Fibroblast of skin of right quadriceps (primary cell): ENCODE measurements around the gene PNMA3.
"Not testable (repeated sequence)": the region's sequence is repeated elsewhere in the genome, so short reads cannot be mapped to it uniquely, and the experiment has no call there.

Source experiments
- DNase-seq: peaks from one replicate; pipeline ENCODE4 v3.0.0-alpha.2; 2013

Gene PNMA3

GRCh38 chrX:153055871-153056749 is at the start of gene PNMA3:
TSS of gene PNMA3 (plus strand) at chrX:153056470. CDS start at chrX:153057056, 586 bp downstream.
- no peak for DNase-seq

DNA sequence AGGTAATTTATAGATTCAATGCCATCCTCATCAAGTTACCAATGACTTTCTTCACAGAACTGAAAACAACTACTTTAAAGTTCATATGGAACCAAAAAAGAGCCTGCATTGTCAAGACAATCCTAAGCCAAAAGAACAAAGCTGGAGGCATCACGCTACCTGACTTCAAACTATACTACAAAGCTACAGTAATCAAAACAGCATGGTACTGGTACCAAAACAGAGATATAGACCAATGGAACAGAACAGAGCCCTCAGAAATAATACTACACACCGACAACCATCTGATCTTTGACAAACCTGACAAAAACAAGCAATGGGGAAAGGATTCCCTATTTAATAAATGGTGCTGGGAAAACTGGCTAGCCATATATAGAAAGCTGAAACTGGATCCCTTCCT is 39.1 kb upstream of the PNMA3 start:
- not testable (repeated sequence) for DNase-seq

GRCh38 chrX:153019166-153019565 is 37.1 kb upstream of the PNMA3 start:
- DNase-seq: no peak

- DNase-seq: not testable (repeated sequence)
Observed at GRCh38 chrX:153026501-153026900, 29.8 kb upstream of the PNMA3 start.

- not testable (repeated sequence) for DNase-seq
Observed at GRCh38 chrX:153028487-153028886, 27.8 kb upstream of the PNMA3 start.

GRCh38 chrX:153029162-153029561 is 27.1 kb upstream of the PNMA3 start:
- no peak for DNase-seq

GRCh38 chrX:153029875-153030274 is 26.4 kb upstream of the PNMA3 start:
- no peak for DNase-seq

DNA sequence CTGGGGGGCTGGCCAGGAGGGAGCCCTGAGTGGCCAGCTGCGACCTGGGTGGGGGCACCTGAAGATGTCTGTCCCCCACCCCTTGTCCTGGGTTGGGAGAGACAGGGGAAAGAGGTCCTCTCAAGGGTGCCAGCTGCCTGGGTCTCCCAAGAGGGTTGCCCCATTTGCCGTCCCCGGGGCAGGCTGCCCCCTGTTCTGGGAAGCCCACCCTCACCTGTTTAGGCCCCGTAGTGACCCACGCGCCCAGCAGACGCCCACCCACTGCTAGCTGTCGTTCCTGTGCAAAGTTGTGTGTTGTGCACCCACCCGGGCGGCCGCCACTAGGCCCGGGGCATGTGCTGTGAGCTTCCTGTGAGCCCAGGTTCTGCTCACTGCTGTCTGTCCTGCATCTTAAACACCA is 25.5 kb upstream of the PNMA3 start:
- no peak for DNase-seq

DNA sequence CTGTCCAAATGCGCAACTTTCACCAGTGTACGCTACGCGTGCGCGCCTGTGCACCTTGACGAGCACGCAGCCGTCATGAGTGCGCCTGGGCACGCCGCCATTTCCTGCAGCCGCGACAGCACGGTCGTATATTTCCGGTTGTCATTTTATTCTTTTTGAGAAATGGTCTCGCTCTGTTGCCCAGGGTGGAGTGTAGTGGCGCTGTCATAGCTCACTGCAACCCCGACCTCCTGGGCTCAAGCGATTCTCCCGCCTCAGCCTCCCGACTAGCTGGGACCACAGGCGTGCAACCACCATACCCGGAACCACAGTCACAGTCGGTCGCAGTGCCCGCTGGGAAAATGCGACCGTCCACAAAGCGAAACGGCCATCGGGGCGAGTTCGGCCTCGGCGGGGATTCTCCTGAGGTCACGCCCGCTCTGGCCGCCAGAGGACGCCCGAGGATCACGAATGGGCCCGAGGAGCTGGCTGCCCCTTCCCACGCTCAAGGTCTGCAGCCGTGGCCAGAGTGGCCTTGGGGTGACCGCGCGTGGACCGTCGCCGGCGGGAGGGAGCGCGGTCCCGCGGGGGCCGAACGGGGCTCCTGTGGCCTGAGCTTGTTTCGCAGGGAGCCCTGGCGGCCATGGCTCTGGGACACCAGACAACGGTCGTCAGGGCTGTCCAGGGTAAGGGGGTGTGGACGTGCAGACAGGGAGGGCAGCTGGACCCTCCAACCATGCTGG is 23.7 kb upstream of the PNMA3 start:
- DNase-seq: peak; percentile 49

GRCh38 chrX:153049093-153049492 is 7.2 kb upstream of the PNMA3 start:
- DNase-seq: no peak

GRCh38 chrX:153052534-153052933 is 3.7 kb upstream of the PNMA3 start:
- DNase-seq: no peak

- DNase-seq: no peak
Observed at GRCh38 chrX:153057281-153057680, 1.0 kb downstream of the PNMA3 start.

- DNase-seq: no peak
Observed at GRCh38 chrX:153059191-153060094, 3.2 kb downstream of the PNMA3 start.

GRCh38 chrX:153060095-153060445 is 3.8 kb downstream of the PNMA3 start:
- DNase-seq: no peak

DNA sequence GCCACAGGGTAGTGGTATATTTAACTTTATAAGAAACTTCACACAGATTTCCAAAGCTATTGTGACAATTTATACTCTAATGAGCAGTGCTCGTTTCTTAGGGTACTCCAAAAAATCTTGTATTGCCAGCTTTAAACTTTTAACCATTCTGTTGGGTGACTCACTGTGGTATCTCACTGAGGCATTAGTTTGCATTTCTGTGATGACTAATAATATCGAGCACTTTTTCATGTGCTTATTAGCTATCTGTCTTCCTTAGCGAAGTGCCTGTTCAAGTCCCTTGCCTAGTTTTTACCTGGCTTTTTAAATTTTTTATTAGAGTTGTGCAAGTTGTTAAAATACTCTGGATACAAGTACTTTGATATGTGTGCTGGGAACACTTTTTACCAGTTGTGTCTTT is 5.5 kb downstream of the PNMA3 start:
- DNase-seq: peak; percentile 49

DNA sequence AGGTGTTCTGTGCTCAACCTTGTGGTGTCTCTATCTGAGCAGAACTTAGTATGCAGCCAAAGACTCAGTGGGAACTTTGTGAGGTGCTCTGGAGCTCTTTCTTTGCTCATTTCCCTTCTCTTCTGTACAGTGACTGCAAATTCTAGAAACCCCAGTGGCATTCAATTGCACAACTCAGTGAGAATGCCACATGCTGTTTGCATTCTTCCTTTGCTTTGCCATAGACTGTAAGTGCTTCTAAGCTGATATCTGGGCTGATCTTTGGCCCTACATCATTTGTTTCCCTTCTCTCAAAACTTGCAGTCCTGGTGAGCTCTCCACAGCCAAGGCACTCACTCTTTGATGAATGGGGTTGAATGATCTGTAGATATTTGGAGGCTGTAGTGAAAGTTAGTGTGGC is 7.0 kb downstream of the PNMA3 start:
- peak; percentile 21 for DNase-seq

DNA sequence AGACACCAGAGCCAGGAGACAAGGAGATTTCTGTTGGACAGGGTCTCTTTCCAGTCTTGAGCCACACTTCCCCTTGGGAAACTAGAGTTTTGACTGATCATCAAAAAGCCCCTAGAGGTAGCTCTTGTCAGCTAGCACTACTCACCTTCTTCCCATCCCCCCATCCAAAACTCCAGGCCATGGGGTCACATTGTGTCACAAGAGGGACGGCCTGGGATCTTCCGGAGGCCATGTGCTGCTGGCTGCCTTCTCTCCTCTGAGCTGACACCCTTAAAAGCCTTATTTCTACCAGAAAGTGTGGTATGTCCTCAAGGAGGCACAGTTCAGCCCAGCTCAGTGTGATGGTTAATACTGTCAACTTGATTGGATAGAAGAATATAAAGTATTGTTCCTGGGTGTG is 7.8 kb downstream of the PNMA3 start:
- DNase-seq: no peak

DNA sequence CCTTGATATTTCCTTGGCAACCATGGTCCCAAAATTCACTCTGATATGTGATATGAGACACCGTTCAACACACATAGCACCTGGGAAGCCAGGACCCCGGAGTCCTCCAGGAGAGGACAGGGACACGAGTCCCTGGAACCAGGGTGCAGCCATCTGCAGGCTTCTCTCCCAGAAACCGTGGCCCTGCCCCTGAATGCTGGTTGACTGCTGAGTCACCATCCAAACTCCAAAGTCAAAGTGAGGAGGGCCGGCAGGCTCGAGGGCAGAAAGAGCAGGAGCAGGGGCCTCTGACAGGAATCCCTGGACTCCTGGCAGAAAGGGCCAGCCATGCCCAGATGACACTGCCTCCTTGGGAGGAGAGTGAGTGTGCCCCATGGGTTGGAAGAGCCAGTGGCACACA is 9.1 kb downstream of the PNMA3 start:
- DNase-seq: no peak

DNA sequence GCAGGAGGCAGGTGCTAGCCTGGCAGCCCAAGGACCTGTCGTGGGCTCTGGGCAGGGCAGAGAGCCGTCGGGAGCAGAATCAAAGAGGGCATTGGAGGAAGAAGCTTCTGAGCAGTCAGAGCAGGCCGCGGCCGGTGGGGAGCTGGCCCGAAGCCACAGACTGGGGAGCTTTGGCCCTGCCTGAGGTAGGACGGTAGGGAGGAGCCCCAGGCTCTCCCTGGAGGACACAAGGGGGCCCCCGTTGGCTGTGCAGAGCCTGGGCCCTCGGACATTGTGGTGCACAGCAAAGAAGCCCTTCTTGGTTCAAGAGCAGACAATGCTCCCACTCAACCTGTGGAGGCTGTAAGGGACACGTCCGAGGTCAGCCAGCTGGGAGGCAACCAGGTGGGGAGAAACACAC is 10.1 kb downstream of the PNMA3 start:
- DNase-seq: not testable (repeated sequence)

DNA sequence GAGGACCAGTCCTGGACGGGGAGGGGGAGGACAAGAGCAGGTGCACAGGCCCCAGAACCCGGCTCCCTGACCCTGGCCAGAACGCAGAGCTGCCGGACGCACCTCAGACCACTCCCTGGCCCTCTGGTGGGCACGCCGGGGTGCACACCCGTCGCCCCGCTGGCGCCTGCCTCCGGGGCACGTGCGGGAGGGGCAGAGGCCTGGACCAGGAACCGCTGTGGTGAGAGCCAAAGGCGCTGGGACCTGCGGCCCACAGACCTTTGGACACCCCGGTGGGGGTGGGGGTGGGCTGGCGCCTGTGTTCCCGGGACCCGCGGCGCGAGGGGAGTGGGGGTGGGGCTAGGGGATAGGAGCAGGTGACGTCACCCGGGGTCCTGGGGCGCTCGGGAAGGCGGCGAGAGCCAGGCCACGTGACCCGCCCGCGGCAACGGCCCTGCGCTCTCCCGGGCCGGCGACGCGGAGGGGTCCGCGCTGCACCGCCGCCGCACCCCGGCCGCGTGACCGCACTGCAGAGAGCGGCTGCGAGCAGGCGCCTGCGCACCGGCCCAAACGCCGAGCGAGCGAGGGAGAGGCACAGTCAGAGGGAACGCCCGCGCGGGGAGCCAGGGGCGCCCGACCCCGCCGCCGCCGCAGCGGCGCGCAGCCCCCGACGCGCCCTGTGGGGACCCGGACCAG is 15.8 kb downstream of the PNMA3 start, which contains the start of gene PNMA6A:
Gene PNMA6A (plus strand): TSS at position 546 of the 675 bp plus-strand sequence. CDS start 609 bp downstream, outside the sequence.
- not testable (repeated sequence) for DNase-seq

GRCh38 chrX:153073331-153073730 is 17.1 kb downstream of the PNMA3 start:
- not testable (repeated sequence) for DNase-seq

DNA sequence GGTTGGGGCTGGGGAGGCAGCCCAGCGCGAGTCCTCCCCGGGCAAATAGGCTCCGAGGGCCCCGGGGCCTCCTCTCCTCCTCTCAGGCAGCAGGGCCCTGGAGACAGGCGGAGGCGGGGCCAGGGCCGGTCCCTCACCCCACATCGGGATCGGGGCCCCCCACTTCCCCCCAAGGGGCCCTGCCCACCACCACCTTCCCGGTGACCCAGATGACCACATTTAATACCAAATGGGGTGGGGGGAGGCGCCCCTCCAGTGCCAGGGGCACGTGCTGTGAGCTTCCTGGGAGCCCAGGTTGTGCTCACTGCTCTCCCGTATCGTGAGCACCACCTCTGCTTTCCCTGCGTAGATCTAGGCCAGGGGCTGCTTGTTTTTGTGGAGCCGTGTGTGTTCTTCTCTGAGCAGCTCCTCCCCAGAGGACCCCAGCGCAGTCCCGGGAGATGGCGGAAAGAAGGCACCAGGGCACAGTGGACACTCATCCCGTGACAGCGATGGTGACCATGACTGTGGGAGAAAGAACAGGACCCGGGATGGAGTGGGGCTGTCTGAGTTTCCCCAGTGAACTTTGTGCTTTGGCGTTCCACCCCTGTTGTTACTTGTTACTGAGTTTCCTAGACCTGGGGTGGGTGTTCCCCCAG is 18.1 kb downstream of the PNMA3 start:
- no peak for DNase-seq
